Skeletal muscle tissue (tissue), 4 donors: ENCODE measurements around the gene SLC22A17. TPM values are rescaled to one million over a fixed set of nuclear protein-coding genes. Genes with fewer than 3 reads are reported as not detected.
"Not testable (repeated sequence)": the region's sequence is repeated elsewhere in the genome, so short reads cannot be mapped to it uniquely, and the experiment has no call there.

Experiments used
- H3K27ac ChIP-seq: one replicate; pipeline ENCODE4 v1.7.0; 2013; ENCODE audit warnings: mild to moderate bottlenecking, low read depth, low read length, inconsistent platforms
- H3K27me3 ChIP-seq, 3 donors: one replicate each; pipeline ENCODE4 v1.7.0; 2013; ENCODE audit warnings: low read length in 3 of 3; ENCODE audit not compliant: control insufficient read depth in 3 of 3, insufficient read depth in 3 of 3
- H3K36me3 ChIP-seq, 3 donors: one replicate each; pipeline ENCODE4 v1.7.0; 2013; ENCODE audit warnings: low read length in 3 of 3; ENCODE audit not compliant: control insufficient read depth in 3 of 3, insufficient read depth in 3 of 3
- H3K4me1 ChIP-seq, 3 donors: one replicate each; pipeline ENCODE4 v1.7.0; 2013; ENCODE audit warnings: low read length in 3 of 3, mild to moderate bottlenecking in 3 of 3; ENCODE audit not compliant: control insufficient read depth in 3 of 3, insufficient read depth in 3 of 3
- H3K4me3 ChIP-seq, 3 donors: one replicate each; pipeline ENCODE4 v1.7.0; 2013; ENCODE audit warnings: low read length in 3 of 3
- H3K9ac ChIP-seq, 3 donors: one replicate each; pipeline ENCODE4 v1.7.0; 2013; ENCODE audit warnings: low read length in 3 of 3, mild to moderate bottlenecking in 3 of 3, moderate library complexity in 2 of 3, low read depth in 1 of 3
- H3K9me3 ChIP-seq, 3 donors: one replicate each; pipeline ENCODE4 v1.7.0; 2013; ENCODE audit warnings: low read length in 3 of 3; ENCODE audit not compliant: control insufficient read depth in 3 of 3
- total RNA-seq: library from RNA; depleted of rRNA; stranded (reverse); fragments of >200 nt; gene quantifications from one replicate; pipeline ENCODE4 v1.2.3, GENCODE V29; 2014
- donor health status: Osteomylitis.

The SLC22A17 gene
- total RNA-seq, 1 donor from 2014 or later = 12.5 TPM

DNA sequence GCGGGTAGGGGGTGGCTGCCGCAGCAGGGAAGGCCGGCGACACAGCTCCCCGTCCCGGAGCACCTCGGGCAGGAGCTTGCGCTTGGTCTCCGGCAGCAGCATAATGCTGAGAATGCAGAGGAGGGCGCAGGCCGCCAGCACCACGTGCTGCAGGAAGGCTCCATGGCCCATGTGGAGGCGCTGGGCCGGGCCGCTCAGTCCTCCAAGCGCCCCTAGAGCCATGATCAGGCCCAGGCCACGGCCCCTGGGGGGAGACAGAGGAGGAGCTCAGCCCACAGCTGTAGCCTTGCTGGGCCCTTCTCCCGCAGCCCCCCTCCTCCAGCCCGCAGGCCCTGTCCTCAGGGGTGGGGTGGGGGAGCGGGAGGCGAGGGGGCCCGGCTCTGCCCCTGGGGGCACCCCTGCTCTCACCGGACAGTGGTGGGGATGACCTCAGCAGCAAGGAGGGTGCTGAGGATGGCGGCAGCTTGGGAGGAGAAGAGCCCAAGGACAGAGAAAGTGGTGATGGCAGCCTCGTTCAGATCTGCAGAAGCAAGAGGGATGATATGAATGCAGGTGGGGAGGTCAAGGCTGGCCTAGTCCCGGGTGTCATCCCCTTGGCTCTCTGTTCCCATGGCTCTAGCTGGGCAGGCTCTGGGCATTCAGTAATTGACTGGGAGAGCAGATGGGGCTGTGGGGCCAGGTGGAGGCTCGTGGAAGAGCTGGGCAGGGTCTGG is 5.8 kb downstream of the SLC22A17 start:
- Histone ChIP-seq H3K36me3 (no peaks in the 10 kb centered on the region), H3K4me3 (no peak overlapping the region), H3K4me1 (peaks cover 3 to 4% (median 3%) of the 10 kb centered on the region in 3 donors), H3K27me3 (peaks cover 3 to 15% (median 13%) of the 10 kb centered on the region in 3 donors), H3K27ac (no peak overlapping the region), H3K9me3 (no peaks in the 10 kb centered on the region), H3K9ac (no peak overlapping the region)

DNA sequence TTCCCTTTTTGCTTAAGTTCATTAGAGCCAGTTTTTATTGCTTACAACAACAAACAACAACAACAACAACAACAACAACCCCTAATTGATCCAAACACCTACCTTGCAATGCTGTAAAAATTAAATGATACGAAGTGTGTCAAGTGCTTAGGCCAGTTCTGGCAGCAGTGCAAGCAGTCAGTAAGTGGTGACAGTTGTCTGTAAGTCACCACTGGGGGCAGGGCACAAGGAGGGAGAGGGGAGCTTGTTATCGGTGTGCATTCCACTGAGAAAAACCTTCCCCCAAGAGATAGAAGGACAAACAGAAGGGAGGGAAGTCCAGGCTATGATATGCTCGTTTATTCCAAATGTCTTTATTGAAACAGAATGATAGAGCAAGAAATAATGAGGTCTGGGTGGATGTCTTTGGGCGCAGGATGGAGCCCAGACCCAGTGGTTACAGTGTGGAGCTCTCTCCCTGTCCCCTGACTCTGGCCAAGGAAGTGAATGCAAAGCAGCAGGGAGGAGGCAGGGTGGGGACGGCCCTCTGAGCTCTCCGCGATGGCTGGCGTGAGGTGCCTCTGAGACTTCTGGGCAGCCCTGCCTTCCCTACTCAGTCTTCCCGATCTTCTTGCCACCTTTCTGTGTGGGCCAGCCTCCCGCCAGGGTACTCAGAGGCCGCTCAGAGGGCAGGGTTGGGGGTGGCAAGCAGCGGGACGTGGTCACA is 6.5 kb downstream of the SLC22A17 start:
- H3K4me1 ChIP-seq = no peaks in the 10 kb centered on the region
- H3K27ac ChIP-seq = no peak overlapping the region
- no peak overlapping the region for H3K4me3 ChIP-seq
- no peaks in the 10 kb centered on the region for H3K9me3 ChIP-seq
- H3K9ac ChIP-seq = no peak overlapping the region
- H3K36me3 ChIP-seq = no peaks in the 10 kb centered on the region
- H3K27me3 ChIP-seq = peaks cover 0 to 8% (median 6%) of the 10 kb centered on the region in 3 donors

DNA sequence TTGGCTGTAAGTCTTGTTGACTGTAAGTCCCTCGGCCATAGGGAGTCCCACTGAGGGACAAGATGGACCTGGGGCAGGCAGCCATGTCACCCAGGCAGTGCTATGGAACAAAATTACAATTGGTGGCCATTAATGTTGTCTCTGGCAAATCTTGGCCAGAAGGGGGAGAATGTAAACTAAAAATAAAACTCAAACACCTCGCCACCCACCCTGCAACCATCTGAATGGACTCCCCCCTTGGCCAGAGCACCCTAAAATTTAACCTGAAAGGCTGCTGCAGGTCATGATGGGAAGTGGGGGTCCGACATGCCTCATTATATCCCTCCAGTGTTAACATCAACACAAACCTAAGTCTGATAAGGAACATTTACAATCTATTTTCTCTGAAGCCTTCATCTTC is 8.2 kb downstream of the SLC22A17 start:
- Histone ChIP-seq H3K9me3 (no peaks in the 10 kb centered on the region), H3K27me3 (no peaks in the 10 kb centered on the region), H3K36me3 (no peaks in the 10 kb centered on the region), H3K4me3 (no peak overlapping the region), H3K27ac (no peak overlapping the region), H3K4me1 (no peaks in the 10 kb centered on the region), H3K9ac (no peak overlapping the region)

DNA sequence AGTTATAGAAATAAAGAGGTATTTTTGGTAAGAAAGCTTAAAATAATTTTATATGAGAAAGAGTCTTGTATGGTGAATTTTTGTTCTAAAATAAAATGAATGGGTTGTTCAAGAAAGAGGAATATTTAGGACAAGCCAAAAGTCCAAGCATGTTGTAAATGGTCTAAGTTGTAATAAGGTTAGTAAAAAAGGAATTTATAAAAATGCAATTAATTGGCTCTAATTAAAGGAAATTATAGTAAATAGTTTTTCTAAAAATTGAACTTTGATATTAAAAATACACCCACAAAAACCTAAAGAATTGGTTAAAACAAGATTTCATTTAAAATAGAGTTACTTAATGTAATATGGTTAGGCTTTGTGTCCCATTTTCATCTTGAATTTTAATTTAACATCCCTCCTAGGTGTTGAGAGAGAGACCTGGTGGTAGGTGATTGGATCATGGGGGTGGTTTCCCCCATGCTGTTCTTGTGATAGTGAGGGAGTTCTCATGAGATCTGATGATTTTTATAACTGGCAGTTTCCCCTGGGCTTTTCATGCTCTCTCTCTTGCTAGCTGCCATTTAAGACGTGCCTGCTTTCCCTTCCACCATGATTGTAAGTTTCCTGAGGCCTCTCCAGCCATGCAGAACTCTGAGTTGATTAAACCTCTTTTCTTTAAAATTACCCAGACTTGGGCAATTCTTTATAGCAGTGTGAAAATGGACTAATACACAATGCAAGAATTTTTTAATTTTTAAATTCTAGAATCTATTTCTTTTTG is 13.0 kb downstream of the SLC22A17 start:
- Histone ChIP-seq H3K9ac (no peak overlapping the region), H3K27me3 (peaks cover 0 to 2% (median 0%) of the 10 kb centered on the region in 3 donors), H3K27ac (no peak overlapping the region), H3K9me3 (no peaks in the 10 kb centered on the region), H3K4me3 (no peak overlapping the region), H3K4me1 (no peaks in the 10 kb centered on the region), H3K36me3 (no peaks in the 10 kb centered on the region)

DNA sequence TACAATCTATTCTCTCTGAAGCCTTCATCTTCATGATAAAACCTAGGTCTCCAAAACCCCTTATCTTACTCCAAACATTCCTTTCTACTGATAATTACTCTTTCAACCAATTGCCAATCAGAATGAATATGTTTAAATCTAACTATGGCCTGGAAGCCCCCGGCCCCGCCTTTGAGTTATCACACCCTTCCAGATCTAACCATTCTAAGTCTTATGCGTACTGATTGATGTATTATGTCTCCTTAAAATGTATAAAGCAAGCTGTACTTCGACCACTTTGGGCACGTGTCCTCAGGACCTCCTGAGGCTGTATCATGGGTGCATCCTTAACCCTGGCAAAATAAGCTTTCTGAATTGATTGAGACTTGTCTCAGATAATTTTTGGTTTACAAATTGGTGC is 17.1 kb downstream of the SLC22A17 start:
- H3K9ac ChIP-seq = no peak overlapping the region
- no peaks in the 10 kb centered on the region for H3K36me3 ChIP-seq
- no peaks in the 10 kb centered on the region for H3K4me1 ChIP-seq
- H3K4me3 ChIP-seq = no peak overlapping the region
- H3K9me3 ChIP-seq = no peaks in the 10 kb centered on the region
- peaks cover 0 to 2% (median 0%) of the 10 kb centered on the region in 3 donors for H3K27me3 ChIP-seq
- H3K27ac ChIP-seq = no peak overlapping the region

DNA sequence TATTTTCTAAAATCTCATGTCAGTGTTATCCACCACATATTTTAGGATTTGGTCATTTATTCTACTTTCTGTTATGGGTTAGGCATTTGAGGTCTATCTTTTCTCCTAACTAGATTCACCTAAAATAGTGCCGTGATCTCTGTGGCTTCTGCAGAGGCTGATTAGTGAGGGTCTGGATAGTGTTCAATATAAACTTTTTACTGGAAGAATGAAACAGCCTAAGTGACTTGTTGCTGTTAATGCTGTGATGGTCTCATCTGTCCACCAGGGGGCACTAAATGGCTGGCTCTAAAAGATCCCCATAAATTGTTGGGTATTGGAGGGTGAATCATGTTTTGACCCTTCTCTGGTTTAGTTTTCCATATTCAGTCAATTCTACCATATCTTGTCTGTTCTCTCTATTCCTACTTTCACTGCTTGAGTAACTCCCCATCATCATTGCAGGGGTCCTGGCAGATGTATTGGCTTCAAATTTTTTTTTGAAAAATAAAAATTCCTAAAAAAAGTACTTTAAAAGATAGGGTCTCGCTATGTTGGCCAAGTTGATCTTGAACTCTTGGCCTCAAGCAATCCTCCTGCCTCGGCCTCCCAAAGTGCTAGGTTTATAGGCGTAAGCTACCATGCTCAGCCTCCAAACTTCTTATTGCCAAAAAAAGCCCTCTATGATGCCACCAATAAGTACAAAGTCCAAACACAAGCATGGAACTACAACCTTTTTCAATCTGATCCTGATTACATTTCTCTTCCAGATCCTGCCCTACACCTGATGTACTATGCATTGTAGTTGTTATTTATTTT is 24.5 kb downstream of the SLC22A17 start:
- H3K27me3 ChIP-seq = no peaks in the 10 kb centered on the region
- no peak overlapping the region for H3K4me3 ChIP-seq
- H3K27ac ChIP-seq = no peak overlapping the region
- peaks cover 2 to 4% (median 2%) of the 10 kb centered on the region in 3 donors for H3K4me1 ChIP-seq
- peaks cover 18 to 21% (median 19%) of the 10 kb centered on the region in 3 donors for H3K36me3 ChIP-seq
- H3K9ac ChIP-seq = no peak overlapping the region
- H3K9me3 ChIP-seq = no peaks in the 10 kb centered on the region

DNA sequence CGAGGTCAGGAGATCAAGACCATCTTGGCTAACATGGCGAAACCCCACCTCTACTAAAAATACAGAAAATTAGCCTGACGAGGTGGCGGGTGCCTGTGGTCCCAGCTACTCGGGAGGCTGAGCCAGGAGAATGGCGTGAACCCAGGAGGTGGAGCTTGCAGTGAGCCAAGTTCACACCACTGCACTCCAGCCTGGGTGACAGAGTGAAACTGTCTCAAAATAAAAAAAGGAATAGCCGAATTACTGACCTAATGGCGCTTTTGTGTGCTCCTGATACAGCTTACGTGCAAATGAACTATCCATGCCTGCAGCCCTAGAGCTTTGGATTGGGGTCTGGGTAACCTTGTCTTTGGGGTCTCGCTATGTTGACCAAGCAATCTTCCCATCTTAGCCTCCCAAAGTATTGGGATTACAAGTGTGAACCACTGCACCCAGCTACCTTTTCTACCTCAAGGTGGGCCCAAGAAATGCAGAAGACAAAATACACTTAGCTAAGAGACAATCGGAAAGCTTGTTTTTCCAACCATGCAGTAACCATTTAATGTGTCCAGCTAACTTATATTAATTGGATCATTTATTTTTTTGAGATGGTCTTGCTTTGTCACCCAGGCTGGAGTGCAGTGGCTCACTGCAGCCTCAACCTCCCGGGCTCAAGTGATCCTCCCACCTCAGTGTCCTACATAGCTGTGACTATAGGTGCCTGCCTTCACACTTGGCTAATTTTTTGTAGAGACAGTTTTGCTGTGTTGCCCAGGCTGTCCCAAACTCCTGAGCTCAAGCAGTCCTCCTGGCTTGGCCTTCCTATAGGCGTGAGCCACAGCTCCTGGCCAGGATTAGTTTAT is 26.0 kb downstream of the SLC22A17 start:
- Histone ChIP-seq H3K27me3 (no peaks in the 10 kb centered on the region), H3K9ac (no peak overlapping the region), H3K36me3 (peaks cover 20 to 27% (median 23%) of the 10 kb centered on the region in 3 donors), H3K27ac (no peak overlapping the region), H3K4me3 (no peak overlapping the region), H3K4me1 (peaks cover 14 to 16% (median 15%) of the 10 kb centered on the region in 3 donors), H3K9me3 (no peaks in the 10 kb centered on the region)

DNA sequence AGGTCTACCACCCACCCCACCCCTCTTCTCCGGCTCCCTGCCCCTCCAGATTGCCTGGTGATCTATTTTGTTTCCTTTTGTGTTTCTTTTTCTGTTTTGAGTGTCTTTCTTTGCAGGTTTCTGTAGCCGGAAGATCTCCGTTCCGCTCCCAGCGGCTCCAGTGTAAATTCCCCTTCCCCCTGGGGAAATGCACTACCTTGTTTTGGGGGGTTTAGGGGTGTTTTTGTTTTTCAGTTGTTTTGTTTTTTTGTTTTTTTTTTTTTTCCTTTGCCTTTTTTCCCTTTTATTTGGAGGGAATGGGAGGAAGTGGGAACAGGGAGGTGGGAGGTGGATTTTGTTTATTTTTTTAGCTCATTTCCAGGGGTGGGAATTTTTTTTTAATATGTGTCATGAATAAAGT is 26.9 kb downstream of the SLC22A17 start:
- H3K27ac ChIP-seq, H3K9me3 ChIP-seq, H3K27me3 ChIP-seq, H3K9ac ChIP-seq, H3K4me3 ChIP-seq: not testable (repeated sequence)
- Histone ChIP-seq H3K4me1 (peaks cover 14 to 16% (median 15%) of the 10 kb centered on the region in 3 donors), H3K36me3 (peaks cover 20 to 27% (median 23%) of the 10 kb centered on the region in 3 donors)

DNA sequence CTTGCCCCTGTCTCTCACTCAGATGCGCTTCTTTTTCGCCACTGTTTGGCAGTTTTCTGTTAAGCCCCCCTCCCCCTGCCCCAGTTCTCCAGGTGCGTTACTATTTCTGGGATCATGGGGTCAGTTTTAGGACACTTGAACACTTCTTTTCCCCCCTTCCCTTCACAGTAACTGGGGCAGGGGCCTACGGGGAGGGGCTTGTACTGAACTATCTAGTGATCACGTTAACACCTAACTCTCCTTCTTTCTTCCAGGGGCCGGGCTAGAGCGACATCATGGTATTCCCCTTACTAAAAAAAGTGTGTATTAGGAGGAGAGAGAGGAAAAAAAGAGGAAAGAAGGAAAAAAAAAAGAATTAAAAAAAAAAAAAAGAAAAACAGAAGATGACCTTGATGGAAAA is 27.7 kb downstream of the SLC22A17 start:
- Histone ChIP-seq H3K27me3 (no peaks in the 10 kb centered on the region), H3K4me3 (no peak overlapping the region), H3K9me3 (no peaks in the 10 kb centered on the region), H3K27ac (no peak overlapping the region), H3K9ac (no peak overlapping the region), H3K36me3 (peaks cover 20 to 27% (median 23%) of the 10 kb centered on the region in 3 donors), H3K4me1 (peaks cover 20 to 22% (median 22%) of the 10 kb centered on the region in 3 donors)
